DMS 273 (cell line): ENCODE measurements around the gene EXOG.
A peak's percentile ranks its signal among the peaks of the same experiment; 100 is the strongest.

ENCODE experiments used
- DNase-seq: peaks from one replicate; lab custom pipeline; 2025; ENCODE audit not compliant: unreplicated experiment; lab: John Stamatoyannopoulos, UW

Gene EXOG

DNA sequence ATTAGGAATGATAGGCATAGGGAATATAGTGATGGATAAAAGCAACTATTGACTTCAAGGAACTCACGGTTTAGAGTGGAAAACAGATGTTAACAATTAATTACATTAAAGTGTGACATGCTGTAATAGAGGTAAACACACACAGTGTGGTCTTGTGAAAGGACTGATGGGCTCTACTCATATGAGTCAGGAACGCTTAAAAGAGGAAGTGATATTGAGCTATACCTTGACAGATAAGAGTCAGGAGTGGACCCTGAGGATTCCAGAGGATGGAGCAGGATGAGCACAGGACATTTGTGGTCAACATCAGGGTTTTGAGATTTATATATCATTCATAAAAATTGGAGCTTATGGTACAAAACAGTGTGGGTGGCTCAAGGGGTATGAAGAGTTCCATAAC lies 11.0 kb downstream of the EXOG start:
- DNase-seq, result no peak

DNA sequence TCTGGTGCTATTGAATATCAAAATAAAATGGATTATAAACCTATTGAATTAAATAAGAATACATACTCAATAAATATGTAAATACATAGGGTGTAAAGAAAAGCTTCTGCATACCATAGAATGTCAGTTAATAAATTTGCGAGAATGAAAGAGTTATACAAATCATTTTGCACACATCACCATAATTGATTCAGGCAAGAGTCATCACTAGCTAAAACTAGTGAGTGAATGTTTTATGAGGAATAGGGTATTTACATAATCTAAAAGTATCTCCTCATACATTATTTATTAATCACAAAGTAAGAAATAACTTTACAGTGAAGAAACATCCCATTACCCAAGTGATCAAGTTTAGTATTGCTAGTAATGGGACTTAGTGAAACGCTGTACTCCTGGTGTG lies 13.6 kb downstream of the EXOG start:
- DNase-seq, result no peak

DNA sequence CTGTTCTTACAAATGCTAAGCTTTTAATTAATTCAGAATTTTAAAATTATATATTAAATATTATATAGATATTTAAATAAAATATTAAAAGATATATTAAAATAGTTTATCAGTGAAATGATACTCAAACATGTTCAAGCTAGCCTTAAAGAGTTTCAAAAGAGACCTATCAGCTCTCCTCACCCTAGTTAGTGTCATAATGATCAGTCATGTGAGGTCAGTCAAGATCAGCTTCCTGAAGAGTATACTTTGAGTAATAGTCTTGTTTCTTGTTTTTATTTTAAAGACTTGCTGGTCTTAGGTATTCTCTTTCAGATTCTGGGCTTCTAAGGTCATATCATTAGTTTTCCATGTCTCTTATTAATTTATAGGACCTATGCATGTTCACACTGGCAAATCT lies 14.5 kb downstream of the EXOG start:
- DNase-seq, result no peak

DNA sequence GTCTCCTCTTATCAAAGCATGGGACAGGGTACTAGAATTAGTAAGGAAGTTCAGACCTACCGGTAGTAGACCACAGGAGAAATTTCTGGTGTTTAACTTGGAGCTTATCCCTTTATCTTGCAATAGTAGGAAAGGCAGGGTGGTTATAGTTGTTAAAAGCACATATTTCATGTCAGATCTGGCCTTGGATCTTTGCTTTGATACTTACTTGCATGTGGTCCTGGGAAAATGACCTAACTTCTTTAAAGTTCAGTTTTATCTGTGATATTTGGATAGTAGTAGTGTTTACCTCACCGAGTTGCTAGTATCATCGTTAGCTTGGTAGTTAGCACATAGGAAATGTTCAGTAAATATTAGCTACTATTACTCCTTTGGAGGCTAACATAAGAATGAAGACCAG lies 15.4 kb downstream of the EXOG start:
- no peak for DNase-seq

DNA sequence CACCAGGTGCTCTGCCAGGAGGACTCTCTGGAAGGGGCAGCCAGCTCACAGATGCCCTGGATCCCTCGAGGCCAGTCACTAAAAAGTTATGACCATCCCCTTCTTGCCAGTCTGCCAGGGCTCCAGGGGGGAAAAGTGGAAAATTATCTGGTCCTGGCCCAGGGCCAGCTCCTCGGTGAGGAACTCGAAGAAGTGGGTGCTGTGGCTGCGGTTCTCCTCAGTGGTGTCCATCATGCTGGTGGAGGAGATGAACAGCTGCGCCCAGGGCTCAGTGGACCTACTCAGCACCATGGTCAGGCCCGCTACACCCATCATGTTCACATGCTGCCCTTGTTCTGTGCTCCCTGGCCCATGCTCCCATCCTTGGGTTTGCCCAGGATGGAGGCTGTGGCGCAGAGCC lies 19.2 kb downstream of the EXOG start:
- DNase-seq, result no peak

DNA sequence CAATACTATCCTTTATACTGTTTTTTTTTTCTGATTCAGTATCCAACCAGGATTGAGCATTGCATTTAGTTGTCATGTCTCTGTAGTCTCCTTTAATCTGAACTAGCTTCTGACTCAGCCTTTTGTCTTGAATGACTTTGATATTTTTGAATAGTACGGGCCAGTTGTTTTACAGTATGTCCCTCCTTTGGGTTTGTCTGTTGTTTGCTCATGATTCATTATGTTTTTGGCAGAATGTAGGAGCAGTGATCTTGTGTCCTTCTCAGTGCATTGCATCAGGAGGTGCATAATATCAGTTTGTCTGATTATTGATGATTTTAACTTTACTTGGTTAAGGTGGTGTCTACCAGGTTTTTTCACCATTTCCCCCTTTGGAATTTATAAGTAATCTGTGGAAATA lies 20.5 kb downstream of the EXOG start:
- DNase-seq, result no peak

DNA sequence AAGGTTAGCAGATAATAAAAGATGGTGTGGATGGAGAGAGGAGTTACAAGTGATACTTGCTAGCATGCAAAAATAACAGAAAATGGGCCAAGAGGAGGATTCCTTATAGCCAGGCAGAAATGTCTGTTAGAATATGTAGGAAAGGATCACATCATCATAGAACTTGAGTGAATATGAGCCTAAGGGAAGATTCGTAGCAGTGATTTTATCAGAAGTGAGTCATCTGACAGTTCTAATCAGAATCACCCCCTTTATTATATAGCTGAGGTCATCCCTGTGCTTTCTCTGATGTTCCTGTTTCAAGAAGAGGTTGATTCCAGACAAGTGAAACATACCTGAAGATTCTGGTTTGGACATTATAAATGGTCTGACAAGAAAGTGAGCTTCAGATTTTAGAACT lies 22.9 kb downstream of the EXOG start:
- DNase-seq, result no peak

DNA sequence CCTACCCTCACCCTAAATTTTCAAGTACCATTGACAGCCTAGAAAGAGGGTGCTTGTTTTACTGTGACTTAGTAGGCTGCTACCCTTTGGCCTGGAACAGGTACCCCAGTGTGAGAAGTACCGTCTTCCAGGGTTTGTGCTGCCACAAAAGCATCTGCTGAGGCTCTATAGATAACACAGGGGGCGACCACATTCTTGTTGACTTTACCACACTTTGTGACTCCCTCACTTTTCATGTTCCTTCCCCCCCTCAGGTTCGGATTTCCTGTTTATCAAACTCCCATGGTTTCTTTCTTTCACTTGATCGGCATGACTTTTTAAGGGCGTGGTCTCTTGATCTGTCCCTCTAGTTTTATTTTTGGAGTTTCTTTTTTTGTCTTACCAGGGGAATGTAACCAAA lies 23.5 kb downstream of the EXOG start:
- no peak for DNase-seq

DNA sequence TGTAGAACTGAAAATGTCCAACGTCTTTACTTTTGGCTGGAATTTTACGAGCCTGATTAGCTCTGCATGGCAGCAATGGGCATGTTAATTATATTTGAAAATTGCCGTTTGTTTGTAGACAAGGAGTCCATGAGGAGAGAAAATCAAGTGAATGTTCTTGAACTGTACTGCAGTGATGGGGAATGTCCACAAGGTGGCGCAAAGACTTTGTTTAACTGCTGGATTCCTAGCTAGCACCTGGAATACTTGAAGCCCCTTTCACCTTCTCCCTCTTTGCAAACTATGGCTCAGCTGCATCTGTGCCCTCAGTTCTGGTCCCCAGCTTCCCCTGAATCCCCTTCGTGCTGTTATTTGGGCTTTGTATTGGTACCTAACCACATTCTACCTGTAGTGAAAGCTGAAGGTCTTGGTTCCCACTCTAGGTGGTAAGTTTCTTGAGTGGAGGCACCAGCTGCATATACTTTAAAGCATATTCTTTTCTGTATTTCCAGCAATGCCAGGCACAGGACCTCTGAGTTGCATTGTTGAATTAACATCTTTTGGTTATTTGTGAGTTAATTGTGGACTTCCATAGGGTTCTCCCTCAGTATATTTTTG lies 25.3 kb downstream of the EXOG start:
- DNase-seq, result peak; percentile 77

DNA sequence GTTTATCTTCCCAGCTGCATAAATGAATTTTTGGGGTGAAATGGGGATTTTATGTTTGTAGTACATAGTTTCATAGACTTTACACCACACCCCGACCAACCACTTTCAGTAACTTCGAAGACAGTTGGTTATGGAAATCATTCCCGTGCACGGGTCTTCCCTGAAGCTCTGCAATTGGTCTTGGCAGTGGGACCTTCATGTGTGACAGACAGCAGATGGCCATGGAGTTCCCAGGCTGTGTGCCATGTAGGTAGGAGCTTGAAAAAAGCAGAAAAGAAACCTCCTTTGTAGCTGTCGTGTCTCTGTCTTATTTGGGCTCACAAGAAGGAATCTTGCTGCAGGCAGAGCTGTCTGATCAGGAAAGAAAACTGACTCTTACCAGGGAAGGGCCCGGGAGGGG lies 25.9 kb downstream of the EXOG start:
- no peak for DNase-seq

DNA sequence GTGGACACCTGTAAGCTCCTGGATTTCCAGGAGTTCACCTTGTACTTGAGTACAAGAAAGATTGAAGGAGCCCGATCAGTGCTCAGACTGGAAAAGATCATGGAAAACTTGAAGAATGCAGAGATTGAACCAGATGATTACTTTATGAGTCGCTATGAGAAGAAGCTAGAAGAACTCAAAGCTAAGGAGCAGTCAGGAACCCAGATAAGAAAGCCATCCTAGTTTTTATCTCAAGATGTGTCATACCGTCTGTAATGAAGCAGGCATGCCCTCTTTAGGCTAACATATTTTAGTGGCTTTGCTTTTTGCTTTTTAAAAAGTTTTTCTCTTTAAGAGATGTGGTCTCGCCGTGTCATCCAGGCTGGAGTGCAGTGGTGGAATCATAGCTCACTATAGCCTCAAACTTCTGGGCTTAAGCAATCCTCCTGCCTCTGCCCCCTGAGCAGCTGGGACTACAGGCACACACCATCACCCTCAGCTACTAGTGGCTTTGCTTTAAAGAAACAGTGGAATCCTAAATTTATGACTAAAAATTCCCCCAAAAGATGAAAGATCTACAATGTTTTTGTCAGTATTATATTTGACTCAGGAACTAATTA lies 28.1 kb downstream of the EXOG start:
- no peak for DNase-seq

DNA sequence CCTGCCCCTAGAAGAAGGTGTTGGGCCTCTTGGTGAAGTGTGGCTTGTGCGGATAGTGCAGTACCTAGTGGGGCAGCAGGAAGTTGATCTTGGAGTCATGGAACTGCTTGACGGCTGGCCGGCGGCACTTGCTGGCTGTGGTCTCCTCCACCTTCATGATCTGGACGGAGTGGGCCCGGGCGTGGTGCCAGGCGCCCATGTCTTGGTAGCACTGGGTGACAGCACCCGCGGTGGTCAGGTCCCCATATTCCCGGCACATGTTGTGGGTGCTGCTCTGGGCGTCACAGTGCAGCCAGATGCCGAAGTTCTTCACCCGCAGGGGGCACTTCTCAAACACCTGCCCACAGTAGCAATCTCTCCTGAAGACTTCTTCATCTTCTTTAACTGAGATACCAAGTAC lies 30.7 kb downstream of the EXOG start:
- DNase-seq, result no peak

DNA sequence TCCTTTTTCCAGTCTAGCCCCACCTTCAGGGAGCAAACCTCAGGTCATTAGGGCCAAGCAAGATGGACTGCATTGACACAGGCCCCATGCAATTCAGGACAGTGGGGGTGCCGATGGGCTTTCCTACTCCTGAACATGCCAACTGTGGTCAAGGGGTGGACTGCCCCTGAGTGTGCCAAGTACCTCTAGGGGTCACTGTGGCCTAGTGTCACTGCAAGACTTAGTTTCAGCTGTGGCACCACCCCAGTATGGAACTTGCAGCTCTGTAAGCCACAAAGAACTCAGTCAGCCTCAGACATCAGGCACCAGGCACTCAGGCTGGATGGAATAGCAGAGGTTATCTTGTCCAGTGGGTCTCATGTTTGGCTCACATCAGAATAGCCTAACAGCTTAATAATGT lies 32.3 kb downstream of the EXOG start:
- peak; percentile 3 for DNase-seq

DNA sequence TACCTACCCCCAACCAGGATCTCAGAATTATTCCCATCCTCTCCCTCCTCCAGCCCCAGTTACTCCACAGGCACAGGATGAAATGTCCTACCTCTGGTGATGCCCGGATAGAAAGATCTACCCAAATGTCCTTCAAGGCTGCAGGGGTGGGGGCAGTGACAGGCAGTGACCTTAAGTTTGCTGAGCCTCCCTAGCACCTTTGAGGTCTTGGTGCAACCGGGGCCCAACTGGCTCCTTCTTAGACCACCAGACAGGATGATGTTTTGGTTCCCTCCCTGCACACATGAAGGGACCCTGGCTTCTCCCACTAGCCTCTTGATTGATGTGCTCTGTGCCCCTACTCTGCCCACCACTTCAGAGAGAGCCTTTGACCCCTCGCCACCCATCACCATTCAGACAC lies 36.4 kb downstream of the EXOG start:
- DNase-seq, result no peak

DNA sequence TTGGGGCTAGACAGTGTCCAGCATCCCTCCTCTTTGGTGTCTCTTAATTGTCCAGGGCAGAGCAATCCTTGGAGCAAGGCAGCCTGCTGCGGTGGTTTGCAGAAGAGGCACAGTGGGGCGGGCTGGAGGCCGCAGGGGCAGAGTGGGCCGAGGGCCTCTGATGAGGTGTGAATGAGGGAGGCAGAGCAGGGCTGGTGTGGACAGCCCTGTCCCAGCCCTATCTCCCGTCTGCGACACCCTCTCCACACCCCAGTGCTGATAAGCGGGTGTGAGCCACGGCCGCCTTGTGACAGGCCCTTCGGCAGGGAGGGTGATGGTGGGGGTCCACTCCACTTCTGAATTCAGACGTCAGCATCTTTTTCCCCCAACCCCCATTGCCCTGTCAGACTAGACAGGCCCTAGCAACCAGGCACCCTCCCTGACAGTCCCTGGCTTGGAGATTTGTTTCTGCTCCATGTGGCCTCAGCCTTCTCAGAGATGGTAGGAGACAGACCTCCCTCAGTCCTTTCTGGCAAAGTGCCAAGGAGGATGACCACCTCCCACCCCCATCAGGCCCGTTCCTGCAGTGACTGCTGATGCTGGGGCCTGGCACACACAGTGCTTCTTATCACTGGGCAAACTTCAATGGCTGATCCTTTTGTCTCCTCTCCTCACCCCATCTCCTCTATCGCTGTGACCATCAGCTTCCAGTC lies 37.3 kb downstream of the EXOG start:
- DNase-seq, result no peak

DNA sequence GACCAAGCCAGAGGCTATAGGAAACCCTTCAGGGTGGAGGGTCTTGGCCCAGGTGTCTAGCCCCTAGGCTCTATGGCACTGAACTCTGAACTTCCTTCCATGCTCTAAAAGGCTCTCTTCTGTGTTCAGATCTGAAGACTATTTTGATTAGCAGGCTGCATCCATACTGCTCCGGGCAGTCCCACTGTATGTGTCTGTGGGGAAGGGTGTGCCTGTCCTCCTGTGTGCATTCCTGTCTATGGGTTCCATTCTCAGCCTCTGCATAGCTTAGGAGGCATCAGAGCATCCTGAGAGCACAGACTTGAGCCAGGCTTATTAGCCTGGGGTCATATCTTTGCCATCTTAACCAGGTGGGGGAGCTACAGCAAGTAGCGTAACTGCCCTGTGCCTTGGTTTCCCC lies 38.0 kb downstream of the EXOG start:
- no peak for DNase-seq

DNA sequence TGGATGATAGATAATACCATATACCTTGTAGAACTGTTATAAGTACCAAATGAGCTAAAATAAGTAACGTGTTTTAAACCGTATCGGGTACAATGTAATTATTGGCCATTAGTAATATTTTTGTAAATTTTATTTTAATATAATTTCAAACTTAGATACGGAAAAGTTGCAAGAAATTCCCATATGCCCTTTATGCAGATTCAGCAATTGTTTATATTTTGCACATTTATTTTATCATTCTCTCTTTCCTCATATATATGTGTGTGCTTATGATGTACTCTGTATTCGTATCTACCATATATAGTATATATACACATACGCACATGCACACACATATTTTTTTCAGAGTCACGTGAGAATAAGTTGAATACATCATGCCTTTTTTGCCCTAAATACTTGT lies 38.5 kb downstream of the EXOG start:
- no peak for DNase-seq

DNA sequence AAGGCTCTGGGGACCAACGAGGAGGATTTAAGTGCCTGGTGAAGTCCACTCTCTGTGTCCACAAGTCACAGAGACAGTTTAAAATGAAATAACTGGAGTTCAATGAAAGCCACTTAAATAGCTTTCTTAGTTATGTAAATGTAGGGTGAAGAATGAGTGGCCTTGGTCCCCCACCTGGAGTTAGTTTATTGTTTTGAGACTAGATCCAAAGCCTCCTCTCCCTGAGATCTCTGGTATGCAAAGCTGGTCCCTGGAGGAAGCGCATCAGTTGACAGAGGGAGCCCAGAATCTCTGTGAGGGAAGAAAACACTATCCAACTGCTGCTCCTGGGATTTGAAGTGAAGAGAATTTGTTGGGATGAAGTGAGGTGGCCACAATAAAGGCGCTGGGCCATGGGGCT lies 40.5 kb downstream of the EXOG start:
- DNase-seq, result no peak

DNA sequence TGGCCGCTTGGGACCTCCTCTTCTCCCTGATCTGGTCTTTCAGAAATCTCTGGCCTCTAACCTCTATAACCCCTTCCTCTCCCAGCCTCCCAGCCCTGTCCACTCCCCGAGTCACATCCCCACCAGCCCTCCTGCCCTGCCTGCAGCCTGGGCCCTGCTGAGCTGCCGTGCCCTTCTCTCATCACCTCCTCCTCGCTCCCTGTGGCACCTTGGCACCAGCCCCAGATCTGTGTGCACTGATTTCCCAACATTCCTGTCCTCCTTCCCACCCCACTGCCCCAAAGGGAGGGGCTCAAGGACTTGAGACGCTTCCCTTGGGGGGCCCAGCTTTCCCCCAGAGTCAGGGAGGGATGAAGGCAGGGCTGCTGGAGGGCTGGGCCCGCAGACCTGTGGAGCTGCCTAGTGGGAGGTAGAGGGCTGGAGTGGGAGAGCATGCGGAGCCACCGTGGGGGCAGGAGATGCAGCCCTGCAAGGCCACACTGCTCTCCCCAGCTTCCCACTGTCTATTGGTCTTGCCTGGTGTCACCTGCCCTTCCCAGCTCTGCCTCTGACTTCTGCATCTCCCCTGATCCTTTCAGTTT lies 42.7 kb downstream of the EXOG start:
- DNase-seq, result no peak

DNA sequence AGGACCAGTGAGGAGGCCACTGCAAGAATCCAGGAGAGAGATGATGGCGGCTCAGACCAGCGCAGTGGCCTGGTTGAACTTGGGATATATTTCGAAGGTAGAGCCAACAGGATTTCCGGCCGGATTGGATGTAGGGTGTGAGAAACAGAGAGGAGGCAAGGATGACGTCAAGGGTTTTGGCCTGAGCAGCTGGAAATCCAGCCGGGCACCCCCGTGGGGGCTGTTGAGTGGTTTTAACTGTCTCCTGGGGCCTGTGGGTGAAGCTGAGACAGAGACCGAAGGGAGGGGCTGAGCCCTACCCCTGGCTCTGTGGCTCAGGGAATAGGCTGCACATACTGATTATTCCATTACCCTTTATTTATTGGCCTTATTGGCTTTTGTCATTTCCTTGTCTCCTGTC lies 45.7 kb downstream of the EXOG start:
- DNase-seq, result no peak

DNA sequence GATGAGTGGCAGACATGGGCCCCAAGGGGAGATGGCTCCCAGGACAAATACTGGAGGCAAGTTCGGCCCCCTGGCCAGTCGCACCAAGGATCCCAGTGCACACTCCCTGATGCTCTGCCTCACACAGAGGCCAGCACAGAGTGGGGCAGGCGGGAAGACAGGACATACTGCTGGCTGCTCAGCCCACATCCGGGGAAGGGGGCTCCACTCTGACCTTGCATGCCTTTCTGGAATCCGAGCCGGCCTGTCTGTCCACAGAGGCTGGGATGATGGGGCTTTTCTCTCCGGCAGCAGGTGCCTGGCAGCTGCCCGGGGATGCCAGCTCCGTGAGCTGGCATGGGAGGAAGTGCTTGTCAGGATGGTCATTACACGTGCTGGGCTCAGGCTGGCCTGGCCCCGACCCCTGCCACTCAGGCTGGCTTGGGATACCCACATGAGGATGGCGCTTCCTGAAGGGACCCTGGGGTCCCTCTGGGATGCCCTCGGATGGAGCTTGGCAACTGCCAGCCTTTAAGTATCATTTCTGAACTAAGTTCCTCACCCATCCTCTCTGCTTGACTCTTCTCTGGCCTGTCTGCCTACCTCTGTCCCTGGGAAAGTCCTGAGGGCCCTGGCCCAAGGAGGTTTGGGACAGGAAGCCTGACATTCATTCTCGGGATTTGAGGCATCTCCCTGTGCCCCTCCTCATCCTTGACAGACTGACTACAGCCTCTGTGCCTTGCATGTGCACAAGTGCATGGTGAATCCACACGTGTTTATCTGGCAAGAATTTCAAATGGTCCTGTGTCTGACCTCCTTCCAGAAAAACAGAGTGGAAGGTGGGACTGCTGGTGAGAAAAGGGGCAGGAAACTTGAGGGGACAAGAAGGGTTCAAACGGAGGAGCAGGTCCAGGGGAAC lies 46.5 kb downstream of the EXOG start:
- DNase-seq, result no peak

DNA sequence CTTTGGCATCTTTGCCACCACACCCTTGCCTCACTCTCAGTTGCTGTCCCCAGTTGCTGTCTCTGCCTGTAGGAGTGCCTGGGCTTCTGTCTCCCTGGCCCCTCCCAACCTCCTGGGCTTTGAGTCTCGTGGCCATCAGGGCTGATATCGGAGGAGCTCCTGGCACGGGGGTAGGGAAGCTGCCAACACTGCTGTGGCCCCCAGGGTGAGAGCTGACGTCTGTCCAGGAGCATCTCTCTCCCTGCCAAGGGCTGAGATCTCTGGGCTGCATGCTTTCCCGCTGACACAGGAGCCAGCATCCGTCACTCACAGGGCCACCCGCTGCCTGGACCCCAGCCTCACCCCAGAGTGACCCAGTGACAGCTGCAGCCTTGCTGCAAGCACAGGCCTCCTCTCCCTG lies 47.4 kb downstream of the EXOG start:
- no peak for DNase-seq
